Mesothelial cell of epicardium (in vitro differentiated cells): ENCODE results near the gene SLC6A19. TPM values are rescaled to one million over a fixed set of nuclear protein-coding genes. Genes with fewer than 3 reads are reported as not detected.

Experiments
- DNase-seq, 2 experiments: peaks; one replicate each; pipeline ENCODE4 v3.0.0; 2021; ENCODE audit warnings: low spot score in 2 of 2; ENCODE audit not compliant: unreplicated experiment in 2 of 2
- H3K27ac Mint-ChIP-seq: 2 replicates; pipeline ENCODE4 v1.8.0; 2021; ENCODE audit warnings: mixed read lengths
- H3K27me3 Mint-ChIP-seq: 2 replicates; pipeline ENCODE4 v1.8.0; 2021; ENCODE audit warnings: low read depth, mixed read lengths
- H3K36me3 Mint-ChIP-seq: 2 replicates; pipeline ENCODE4 v1.8.0; 2021; ENCODE audit warnings: mixed read lengths
- H3K4me1 Mint-ChIP-seq: 2 replicates; pipeline ENCODE4 v1.8.0; 2021; ENCODE audit warnings: mixed read lengths
- H3K4me3 Mint-ChIP-seq: 2 replicates; pipeline ENCODE4 v1.8.0; 2021; ENCODE audit warnings: mild to moderate bottlenecking, moderate library complexity, mixed read lengths
- H3K9me3 Mint-ChIP-seq: 2 replicates; pipeline ENCODE4 v1.8.0; 2021; ENCODE audit warnings: mixed read lengths
- total RNA-seq: library from RNA; stranded (reverse); gene quantifications from 3 replicates; pipeline ENCODE4 v1.2.1, GENCODE V29; 2021
- TF ChIP-seq, protein P1 (sequence below): fragments of 200-600 bp; sonication (generic); IDR thresholded peaks from one replicate; pipeline ENCODE4 v1.5.0; 2021; ENCODE audit warnings: antibody characterized with exemption; ENCODE audit not compliant: unreplicated experiment

Gene SLC6A19
- total RNA-seq, 1 donor from 2014 or later: not detected

DNA sequence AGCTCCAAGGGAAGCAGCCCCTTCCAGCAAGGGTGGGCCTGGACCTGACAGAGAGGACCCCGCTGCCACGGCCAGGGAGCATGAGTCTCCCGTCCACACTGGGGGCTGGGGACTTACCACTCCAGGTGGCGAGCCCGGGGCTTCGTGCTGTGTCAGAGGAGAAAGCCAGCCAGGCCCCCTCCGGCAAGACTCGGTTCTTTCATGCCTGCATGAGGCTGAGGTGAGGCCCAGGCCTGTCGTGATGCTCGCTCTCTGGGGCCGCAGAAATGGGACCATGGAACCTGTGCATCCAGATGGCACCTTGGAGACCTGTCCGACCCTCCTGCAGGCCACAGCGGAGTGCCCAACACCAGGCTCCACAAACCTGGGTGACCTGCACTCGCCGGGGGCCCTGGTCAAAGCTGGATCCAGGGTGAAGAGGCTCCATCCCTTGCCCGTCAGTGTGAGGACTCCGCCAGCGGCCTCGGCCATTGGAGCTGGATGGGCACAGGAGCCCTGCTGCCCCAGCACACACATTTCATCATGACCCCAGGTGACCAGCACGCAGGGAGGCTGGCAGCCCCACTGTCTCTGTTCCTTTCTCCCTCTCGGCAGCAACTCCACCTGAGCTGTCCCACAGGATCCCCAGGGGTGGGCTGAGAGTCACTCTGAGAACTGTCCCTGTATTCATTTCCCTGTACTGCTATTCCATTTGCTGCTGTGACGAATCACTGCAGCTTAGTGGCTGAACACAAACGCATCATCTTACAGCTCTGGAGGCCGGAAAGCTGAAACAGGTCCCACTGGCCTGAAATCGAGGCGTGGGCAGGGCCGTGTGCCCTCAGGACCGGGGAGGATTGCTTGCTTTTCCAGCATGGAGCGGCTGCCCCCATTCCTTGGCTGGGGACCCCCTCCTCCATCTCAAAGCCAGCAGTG lies 48.2 kb downstream of the SLC6A19 start:
- Mint-ChIP-seq H3K27me3 (peaks cover 24% of the 10 kb centered on the region), H3K36me3 (no peaks in the 10 kb centered on the region), H3K9me3 (no peaks in the 10 kb centered on the region), H3K4me1 (no peaks in the 10 kb centered on the region), H3K27ac (no peak overlapping the region), H3K4me3 (no peak overlapping the region)
- DNase-seq: no peak
- TF ChIP-seq, protein P1, sequence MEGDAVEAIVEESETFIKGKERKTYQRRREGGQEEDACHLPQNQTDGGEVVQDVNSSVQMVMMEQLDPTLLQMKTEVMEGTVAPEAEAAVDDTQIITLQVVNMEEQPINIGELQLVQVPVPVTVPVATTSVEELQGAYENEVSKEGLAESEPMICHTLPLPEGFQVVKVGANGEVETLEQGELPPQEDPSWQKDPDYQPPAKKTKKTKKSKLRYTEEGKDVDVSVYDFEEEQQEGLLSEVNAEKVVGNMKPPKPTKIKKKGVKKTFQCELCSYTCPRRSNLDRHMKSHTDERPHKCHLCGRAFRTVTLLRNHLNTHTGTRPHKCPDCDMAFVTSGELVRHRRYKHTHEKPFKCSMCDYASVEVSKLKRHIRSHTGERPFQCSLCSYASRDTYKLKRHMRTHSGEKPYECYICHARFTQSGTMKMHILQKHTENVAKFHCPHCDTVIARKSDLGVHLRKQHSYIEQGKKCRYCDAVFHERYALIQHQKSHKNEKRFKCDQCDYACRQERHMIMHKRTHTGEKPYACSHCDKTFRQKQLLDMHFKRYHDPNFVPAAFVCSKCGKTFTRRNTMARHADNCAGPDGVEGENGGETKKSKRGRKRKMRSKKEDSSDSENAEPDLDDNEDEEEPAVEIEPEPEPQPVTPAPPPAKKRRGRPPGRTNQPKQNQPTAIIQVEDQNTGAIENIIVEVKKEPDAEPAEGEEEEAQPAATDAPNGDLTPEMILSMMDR: no peak

DNA sequence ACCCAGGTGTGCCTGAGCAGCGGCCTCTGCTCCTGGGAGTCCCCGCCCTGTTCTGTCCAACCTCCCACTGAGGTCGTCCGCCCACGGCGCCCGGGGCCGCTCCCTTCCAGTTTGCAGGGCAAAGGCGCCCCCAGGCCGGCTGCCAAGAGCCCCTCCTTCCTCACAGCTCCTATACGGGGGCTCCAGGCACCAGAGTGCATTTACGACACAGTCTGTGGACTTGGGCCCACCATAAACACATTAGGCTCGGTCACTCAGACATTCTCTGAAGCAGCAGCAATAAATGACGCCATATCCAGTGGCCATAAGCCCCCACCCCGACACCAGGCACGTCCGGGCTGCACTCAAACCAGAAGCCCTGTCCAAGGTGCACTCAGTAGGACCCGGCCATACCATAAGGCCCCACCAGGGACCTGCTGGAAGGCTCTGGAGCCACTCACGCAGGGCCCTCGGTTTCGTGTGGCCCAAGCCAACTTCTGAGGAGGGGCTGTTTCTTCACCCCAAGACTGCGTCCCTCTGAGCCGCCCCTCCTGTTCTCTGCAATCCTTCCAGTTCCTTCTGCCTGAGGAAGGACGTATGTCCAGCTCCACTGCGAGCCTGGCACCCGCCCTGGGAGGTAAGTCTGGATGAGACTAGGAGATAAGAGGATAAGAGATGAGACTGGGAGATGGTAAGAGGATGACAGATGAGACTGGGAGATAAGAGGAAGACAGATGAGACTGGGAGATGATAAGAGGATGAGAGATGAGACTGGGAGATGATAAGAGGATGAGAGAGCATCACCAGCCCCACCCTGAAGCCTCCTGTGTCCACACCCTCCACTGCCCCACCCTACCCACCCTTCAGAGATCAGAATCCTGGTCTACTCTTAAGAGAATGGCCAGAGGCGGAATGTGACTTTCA lies 50.5 kb downstream of the SLC6A19 start:
- Mint-ChIP-seq H3K4me3 (no peak overlapping the region), H3K4me1 (no peaks in the 10 kb centered on the region), H3K27ac (no peak overlapping the region), H3K36me3 (no peaks in the 10 kb centered on the region), H3K9me3 (no peaks in the 10 kb centered on the region), H3K27me3 (peaks cover 21% of the 10 kb centered on the region)
- TF ChIP-seq, protein P1: no peak
- DNase-seq: no peak

DNA sequence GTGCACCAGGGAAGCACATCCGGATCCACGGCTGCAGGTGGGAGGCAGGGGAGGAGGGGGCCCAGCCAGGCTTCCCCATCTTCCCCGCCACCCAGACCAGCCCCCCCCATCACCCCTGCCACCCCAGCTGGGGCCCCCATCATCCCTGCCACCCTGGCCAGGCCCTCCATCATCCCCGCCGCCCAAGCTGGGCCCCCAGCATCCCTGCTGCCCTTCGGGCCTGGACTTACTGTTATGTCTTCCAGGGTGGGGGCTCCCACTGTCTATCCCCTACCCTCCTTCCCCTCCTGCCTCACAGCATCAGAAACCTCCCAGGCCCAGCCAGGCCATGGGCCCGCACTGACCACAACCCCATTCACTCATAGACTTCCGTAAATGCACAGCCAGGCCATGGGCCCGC lies 51.3 kb downstream of the SLC6A19 start:
- Mint-ChIP-seq H3K4me3 (no peak overlapping the region), H3K27ac (no peak overlapping the region), H3K36me3 (no peaks in the 10 kb centered on the region), H3K27me3 (peaks cover 16% of the 10 kb centered on the region), H3K9me3 (no peaks in the 10 kb centered on the region), H3K4me1 (no peaks in the 10 kb centered on the region)
- TF ChIP-seq, protein P1: no peak
- no peak for DNase-seq

DNA sequence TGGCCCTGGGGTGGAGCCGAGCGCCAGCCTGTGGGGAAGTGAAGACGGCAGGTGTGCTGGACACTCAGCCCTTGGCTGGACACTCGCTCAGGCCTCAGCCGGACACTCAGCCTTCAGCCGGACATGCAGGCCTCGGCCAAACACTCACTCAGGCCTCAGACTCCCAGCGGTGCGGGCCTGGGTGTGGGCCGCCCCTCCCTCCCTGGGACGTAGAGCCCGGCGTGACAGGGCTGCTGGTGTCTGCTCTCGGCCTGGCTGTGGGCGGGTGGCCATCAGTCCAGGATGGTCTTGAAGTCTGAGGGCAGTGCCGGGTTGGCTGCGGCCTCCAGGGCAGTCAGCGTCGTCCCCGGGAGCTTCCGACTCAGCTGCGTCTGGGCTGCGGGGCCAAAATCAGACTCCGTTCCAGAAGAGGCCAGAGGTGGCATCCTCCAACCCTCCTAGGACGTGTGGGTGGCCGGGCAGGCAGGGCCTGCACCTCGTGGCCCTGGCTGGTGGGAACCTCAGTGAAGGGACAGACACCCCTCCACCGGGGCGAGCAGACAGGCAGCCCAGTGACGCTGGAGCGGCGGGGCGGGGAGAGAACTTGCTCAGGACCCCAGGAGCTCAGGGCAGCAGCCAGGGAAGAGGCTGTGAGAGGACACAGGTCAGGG lies 52.2 kb downstream of the SLC6A19 start:
- TF ChIP-seq, protein P1: no peak
- peaks cover 16% of the 10 kb centered on the region for H3K27me3 Mint-ChIP-seq
- no peak overlapping the region for H3K27ac Mint-ChIP-seq
- no peaks in the 10 kb centered on the region for H3K36me3 Mint-ChIP-seq
- no peaks in the 10 kb centered on the region for H3K9me3 Mint-ChIP-seq
- no peak for DNase-seq
- H3K4me1 Mint-ChIP-seq: no peaks in the 10 kb centered on the region
- H3K4me3 Mint-ChIP-seq: no peak overlapping the region

DNA sequence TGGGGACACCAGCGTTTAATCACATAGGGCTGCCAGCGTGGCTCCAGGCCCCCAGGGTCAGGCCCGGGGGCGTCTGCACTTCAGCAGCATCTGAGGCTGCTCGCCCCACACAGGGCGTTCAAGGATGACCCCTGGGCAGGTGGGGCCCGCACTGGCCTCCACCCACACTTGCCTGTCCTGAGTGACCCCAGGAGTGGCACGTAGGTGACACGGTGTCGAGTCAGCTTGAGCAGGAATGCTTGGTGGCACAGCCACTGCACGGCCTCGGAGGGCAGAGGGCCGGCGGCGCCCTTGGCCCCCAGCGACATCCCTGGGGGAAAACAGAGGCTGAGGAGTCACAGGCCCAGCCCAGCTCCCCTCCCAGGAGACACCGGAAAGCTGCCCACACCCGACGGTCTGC lies 52.8 kb downstream of the SLC6A19 start:
- Mint-ChIP-seq H3K36me3 (no peaks in the 10 kb centered on the region), H3K4me1 (no peaks in the 10 kb centered on the region), H3K4me3 (no peak overlapping the region), H3K27me3 (peaks cover 18% of the 10 kb centered on the region), H3K9me3 (no peaks in the 10 kb centered on the region), H3K27ac (no peak overlapping the region)
- TF ChIP-seq, protein P1: no peak
- DNase-seq: no peak
